Karpas-422 (cell line): ENCODE results near the gene NT5DC3. TPM values are rescaled to one million over a fixed set of nuclear protein-coding genes. Genes with fewer than 3 reads are reported as not detected.
A peak's percentile ranks its signal among the peaks of the same experiment; 100 is the strongest.

Experiments
- DNase-seq: peaks from one replicate; pipeline ENCODE4 v3.0.0-alpha.2; 2015
- H2AFZ ChIP-seq: fragments of 200-600 bp; sonication (generic); 2 replicates; pipeline ENCODE4 v1.6.1; 2014; ENCODE audit warnings: antibody characterized with exemption, low read length, mixed read lengths
- H3K27ac ChIP-seq: fragments of 200-600 bp; sonication (generic); 2 replicates; pipeline ENCODE4 v1.5.1; 2014; ENCODE audit warnings: mild to moderate bottlenecking, low read length, moderate library complexity
- H3K27me3 ChIP-seq: fragments of 200-600 bp; sonication (generic); 2 replicates; pipeline ENCODE4 v1.6.1; 2014; ENCODE audit warnings: low read length, mixed read lengths
- H3K36me3 ChIP-seq: fragments of 200-600 bp; sonication (generic); 2 replicates; pipeline ENCODE4 v1.6.1; 2014; ENCODE audit warnings: low read length, mixed read lengths; ENCODE audit not compliant: insufficient read depth
- H3K4me1 ChIP-seq: fragments of 200-600 bp; sonication (generic); 2 replicates; pipeline ENCODE4 v1.6.1; 2014; ENCODE audit warnings: mild to moderate bottlenecking, low read length, mixed read lengths
- H3K4me2 ChIP-seq: fragments of 200-600 bp; sonication (generic); 2 replicates; pipeline ENCODE4 v1.6.1; 2014; ENCODE audit warnings: low read length, low read depth, mild to moderate bottlenecking; ENCODE audit not compliant: poor library complexity, severe bottlenecking
- H3K4me3 ChIP-seq: fragments of 200-600 bp; sonication (generic); 2 replicates; pipeline ENCODE4 v1.5.1; 2014; ENCODE audit warnings: mild to moderate bottlenecking, antibody characterized with exemption, low read length, mixed read lengths
- H3K79me2 ChIP-seq: fragments of 200-600 bp; sonication (generic); 2 replicates; pipeline ENCODE4 v1.6.1; 2014; ENCODE audit warnings: mild to moderate bottlenecking, low read length, mixed read lengths
- H3K9ac ChIP-seq: fragments of 200-600 bp; sonication (generic); 2 replicates; pipeline ENCODE4 v1.6.0; 2014; ENCODE audit warnings: low read length
- H3K9me2 ChIP-seq: fragments of 200-600 bp; sonication (generic), shearing (Covaris generic); replicated peaks from 2 replicates; pipeline ENCODE4 v1.6.0; 2014; ENCODE audit warnings: mild to moderate bottlenecking, low read length, moderate library complexity; ENCODE audit not compliant: insufficient read depth
- H3K9me3 ChIP-seq: fragments of 300-700, 200-600 bp; sonication (generic); 2 replicates; pipeline ENCODE4 v1.6.1; 2014; ENCODE audit warnings: low read length, mixed read lengths
- H4K20me1 ChIP-seq: fragments of 200-600 bp; sonication (generic); 2 replicates; pipeline ENCODE4 v1.6.1; 2014; ENCODE audit warnings: mild to moderate bottlenecking, antibody characterized with exemption, low read length, low read depth; ENCODE audit not compliant: insufficient read depth
- total RNA-seq: library from RNA; depleted of rRNA; stranded (reverse); fragments of >200 nt; shearing (Covaris generic); gene quantifications from 2 replicates; pipeline ENCODE4 v1.2.3, GENCODE V29; 2014; ENCODE audit warnings: low replicate concordance

Gene NT5DC3
- total RNA-seq, 1 experiment from 2014 or later = 1.7 TPM

DNA sequence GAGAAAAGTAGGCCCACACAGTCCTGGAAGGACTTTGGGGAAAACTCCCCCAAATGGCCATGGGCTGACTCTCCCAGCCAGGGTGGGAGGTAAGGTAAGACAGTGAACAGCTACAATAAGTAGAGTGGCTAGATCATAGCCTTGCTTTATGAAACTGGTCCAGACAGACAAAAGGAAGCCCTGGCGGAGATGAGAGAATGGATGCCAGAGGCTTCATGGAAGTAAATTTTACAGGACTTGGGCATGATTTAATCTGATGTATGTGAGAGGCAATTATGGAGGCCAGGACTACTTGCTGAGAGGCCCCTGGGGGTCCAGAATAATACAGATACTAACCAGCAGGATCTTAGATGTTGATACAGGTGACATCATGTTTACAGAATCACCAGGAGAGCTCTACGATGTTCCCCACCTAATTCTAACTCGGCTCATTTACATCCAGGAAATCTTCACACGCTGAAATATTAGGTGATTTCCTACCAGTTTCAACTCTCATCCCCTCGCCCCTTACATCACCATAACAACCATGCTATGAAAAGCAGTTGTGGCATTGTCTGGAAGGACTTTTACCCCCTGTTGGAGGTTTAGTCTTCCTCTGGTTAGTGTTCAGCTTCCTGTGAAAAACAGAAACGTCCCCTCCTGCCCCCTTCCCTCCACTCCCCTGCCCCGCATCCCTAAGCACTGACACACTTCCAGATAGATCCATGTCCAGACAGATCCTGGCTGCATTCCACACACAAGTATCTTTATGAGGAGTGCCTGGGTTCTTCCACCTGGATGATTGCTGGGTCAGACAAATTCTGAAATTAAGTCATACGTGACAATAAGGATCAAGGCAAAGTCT is 39.5 kb upstream of the NT5DC3 start:
- no peaks in the 10 kb centered on the region for H3K27me3 ChIP-seq
- no peak overlapping the region for H3K4me2 ChIP-seq
- H3K9me3 ChIP-seq = no peaks in the 10 kb centered on the region
- no peak overlapping the region for H3K9ac ChIP-seq
- no peaks in the 10 kb centered on the region for H4K20me1 ChIP-seq
- no peaks in the 10 kb centered on the region for H3K79me2 ChIP-seq
- H3K4me3 ChIP-seq = no peak overlapping the region
- no peaks in the 10 kb centered on the region for H3K9me2 ChIP-seq
- H3K36me3 ChIP-seq = no peaks in the 10 kb centered on the region
- H2AFZ ChIP-seq = no peak overlapping the region
- H3K4me1 ChIP-seq = peaks cover 11% of the 10 kb centered on the region
- DNase-seq = no peak
- no peak overlapping the region for H3K27ac ChIP-seq

DNA sequence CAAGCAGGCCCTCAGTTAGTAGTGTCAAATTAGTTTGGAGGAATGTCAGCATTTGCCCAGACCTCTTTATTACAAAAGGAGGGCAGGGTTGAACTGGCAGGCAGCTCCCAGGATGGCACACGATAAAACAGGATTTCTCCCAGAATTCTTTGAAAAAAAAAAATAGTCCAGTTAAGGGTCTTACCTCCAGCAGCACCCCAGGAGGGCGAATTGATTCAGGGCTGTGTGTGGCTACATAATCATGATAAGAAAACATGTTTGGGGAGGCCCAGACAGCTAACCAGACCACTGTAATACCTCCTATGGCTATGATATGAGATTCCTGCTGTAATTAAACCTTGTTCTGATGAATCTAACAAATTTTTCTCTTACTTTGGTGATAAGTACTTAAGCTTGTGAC is 38.8 kb upstream of the NT5DC3 start:
- H3K36me3 ChIP-seq = no peaks in the 10 kb centered on the region
- no peaks in the 10 kb centered on the region for H3K27me3 ChIP-seq
- no peaks in the 10 kb centered on the region for H3K9me2 ChIP-seq
- no peaks in the 10 kb centered on the region for H3K9me3 ChIP-seq
- DNase-seq = no peak
- H4K20me1 ChIP-seq = no peaks in the 10 kb centered on the region
- no peak overlapping the region for H3K4me3 ChIP-seq
- no peak overlapping the region for H2AFZ ChIP-seq
- H3K9ac ChIP-seq = no peak overlapping the region
- H3K27ac ChIP-seq = no peak overlapping the region
- no peak overlapping the region for H3K4me2 ChIP-seq
- H3K79me2 ChIP-seq = no peaks in the 10 kb centered on the region
- peaks cover 11% of the 10 kb centered on the region for H3K4me1 ChIP-seq

DNA sequence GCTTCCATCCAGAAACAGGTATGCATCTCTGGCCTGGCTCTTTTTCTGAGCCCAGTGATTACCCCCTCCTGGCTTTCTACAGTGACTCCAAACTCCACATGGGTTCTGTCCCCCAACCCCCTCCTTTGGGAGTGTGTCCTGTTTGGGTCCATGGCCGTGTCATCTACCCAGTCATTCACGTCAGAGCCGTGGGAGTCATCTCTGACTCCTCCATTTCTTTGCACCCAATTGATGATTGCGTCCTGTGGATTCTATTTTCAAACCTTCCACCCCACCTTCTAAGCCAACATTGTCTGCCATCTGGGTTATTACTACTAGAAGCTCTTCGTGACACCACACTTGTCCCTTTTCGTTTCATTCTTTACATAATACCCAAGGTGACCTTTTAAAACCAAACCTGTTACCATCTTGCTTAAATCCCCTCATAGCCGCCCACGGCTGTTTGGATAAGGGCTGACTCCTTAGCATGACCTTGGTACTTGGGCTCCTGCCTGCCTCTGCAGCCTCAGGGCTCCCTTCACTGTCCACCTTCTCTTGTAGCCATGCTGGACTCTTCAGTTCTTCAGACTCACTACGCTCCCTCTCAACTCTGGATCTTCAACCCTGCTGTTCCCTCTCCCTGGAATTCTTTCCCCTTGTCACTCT is 38.1 kb upstream of the NT5DC3 start:
- no peaks in the 10 kb centered on the region for H4K20me1 ChIP-seq
- H3K9me3 ChIP-seq = no peaks in the 10 kb centered on the region
- H3K79me2 ChIP-seq = no peaks in the 10 kb centered on the region
- no peaks in the 10 kb centered on the region for H3K36me3 ChIP-seq
- H3K9ac ChIP-seq = no peak overlapping the region
- no peak overlapping the region for H2AFZ ChIP-seq
- H3K4me1 ChIP-seq = peaks cover 8% of the 10 kb centered on the region
- H3K27ac ChIP-seq = no peak overlapping the region
- DNase-seq = no peak
- no peaks in the 10 kb centered on the region for H3K27me3 ChIP-seq
- no peaks in the 10 kb centered on the region for H3K9me2 ChIP-seq
- H3K4me3 ChIP-seq = no peak overlapping the region
- no peak overlapping the region for H3K4me2 ChIP-seq

DNA sequence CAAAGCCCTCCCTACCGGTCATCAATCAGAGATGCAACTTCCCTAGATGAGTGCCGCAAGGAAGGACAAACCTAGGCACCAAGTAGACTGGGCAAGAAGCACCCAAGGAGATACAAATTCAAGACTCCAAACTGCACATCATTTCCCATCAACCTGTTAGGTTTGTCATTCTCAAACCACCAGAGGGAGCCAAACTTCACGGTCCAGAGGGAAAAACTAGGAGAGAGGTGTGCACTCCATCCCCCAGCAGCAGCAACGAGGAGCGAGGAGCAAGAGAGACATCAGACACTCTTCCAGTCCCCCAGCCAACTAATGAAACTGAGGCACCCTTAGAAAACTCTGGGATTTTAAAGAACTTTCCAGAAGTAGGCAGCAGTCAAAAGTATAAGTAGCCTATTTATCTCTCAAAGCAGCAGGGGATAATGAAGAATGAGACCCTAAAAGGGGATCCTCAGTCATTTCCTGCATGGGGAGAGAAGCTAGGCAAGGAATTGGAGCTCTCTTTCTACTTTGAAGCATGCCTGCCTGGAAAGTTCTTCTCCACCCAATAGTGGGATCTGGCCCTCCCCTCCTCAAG is 37.0 kb upstream of the NT5DC3 start:
- H3K4me3 ChIP-seq = no peak overlapping the region
- 0 out of 2 replicates have a peak overlapping the region, but pooled peaks have one; percentile 30 for H2AFZ ChIP-seq
- no peaks in the 10 kb centered on the region for H4K20me1 ChIP-seq
- DNase-seq = peak; percentile 87
- H3K79me2 ChIP-seq = no peaks in the 10 kb centered on the region
- H3K4me1 ChIP-seq = peaks cover 8% of the 10 kb centered on the region
- H3K4me2 ChIP-seq = no peak overlapping the region
- H3K36me3 ChIP-seq = no peaks in the 10 kb centered on the region
- no peaks in the 10 kb centered on the region for H3K9me2 ChIP-seq
- H3K9ac ChIP-seq = no peak overlapping the region
- no peaks in the 10 kb centered on the region for H3K27me3 ChIP-seq
- H3K27ac ChIP-seq = no peak overlapping the region
- no peaks in the 10 kb centered on the region for H3K9me3 ChIP-seq

DNA sequence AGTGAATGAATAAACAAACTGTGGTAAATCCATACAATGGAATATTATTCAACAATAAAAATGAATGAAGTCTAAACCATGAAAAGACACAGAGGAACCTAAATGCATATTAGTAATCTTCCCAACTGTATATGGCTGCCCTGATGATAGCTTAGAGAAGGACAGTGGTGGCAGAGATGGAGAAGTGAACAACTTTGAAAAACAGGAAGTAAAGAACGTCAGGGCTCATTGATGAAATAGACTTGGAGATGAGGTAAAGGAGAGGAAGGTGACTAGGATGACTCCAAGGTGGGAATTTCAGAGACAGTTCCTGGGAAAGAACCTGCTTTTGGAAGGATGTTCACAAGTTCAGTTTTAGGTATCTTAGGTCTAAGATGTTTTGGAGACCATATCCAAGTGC is 36.3 kb upstream of the NT5DC3 start:
- H3K36me3 ChIP-seq = no peaks in the 10 kb centered on the region
- H4K20me1 ChIP-seq = no peaks in the 10 kb centered on the region
- no peak overlapping the region for H3K9ac ChIP-seq
- no peaks in the 10 kb centered on the region for H3K9me3 ChIP-seq
- peaks cover 8% of the 10 kb centered on the region for H3K4me1 ChIP-seq
- H3K4me2 ChIP-seq = no peak overlapping the region
- no peak overlapping the region for H2AFZ ChIP-seq
- H3K27me3 ChIP-seq = no peaks in the 10 kb centered on the region
- H3K27ac ChIP-seq = no peak overlapping the region
- no peak for DNase-seq
- H3K9me2 ChIP-seq = no peaks in the 10 kb centered on the region
- H3K79me2 ChIP-seq = no peaks in the 10 kb centered on the region
- H3K4me3 ChIP-seq = no peak overlapping the region

DNA sequence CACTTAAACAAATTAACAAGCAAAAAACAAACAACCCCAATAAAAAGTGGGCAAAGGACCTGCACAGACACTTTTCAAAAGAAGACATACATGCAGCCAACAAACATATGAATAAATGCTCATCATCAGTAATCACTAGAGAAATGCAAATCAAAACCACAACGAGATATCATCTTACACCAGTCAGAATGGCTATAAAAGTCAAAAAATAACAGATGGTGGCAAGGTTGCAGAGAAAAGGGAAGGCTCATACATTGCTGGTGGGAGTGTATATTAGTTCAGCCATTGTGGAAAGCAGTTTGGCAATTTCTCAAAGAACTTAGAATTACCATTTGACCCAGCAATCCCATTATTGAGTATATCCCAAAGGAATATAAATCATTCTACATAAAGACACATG is 34.6 kb upstream of the NT5DC3 start:
- no peaks in the 10 kb centered on the region for H3K27me3 ChIP-seq
- peaks cover 3% of the 10 kb centered on the region for H3K4me1 ChIP-seq
- H3K27ac ChIP-seq = no peak overlapping the region
- H3K4me3 ChIP-seq = no peak overlapping the region
- no peaks in the 10 kb centered on the region for H3K36me3 ChIP-seq
- no peak for DNase-seq
- no peak overlapping the region for H2AFZ ChIP-seq
- H3K9me2 ChIP-seq = no peaks in the 10 kb centered on the region
- H3K79me2 ChIP-seq = no peaks in the 10 kb centered on the region
- H3K9ac ChIP-seq = no peak overlapping the region
- H4K20me1 ChIP-seq = no peaks in the 10 kb centered on the region
- no peaks in the 10 kb centered on the region for H3K9me3 ChIP-seq
- no peak overlapping the region for H3K4me2 ChIP-seq

DNA sequence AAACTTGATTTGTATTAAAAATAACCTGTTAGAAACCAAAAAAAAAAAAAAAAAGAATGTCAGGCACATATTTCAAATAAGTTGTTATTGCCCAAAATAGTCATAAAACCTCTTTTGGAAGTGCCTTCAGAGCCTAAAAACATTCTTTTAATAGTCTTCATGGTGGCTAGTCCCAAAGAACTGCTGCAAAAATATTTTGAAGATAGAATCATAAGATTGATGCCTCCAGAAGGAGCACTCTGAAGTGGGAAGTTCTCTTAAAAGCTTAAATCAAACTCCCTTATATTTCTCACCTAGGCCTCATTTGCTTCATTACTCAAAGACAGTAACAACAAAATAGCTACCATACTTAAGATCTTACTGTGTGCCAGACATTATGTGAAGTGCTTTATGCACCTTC is 27.2 kb upstream of the NT5DC3 start:
- H3K9ac ChIP-seq = no peak overlapping the region
- no peak overlapping the region for H2AFZ ChIP-seq
- H3K4me2 ChIP-seq = no peak overlapping the region
- H3K9me3 ChIP-seq = no peaks in the 10 kb centered on the region
- H3K4me3 ChIP-seq = no peak overlapping the region
- no peaks in the 10 kb centered on the region for H3K27me3 ChIP-seq
- H3K27ac ChIP-seq = no peak overlapping the region
- no peaks in the 10 kb centered on the region for H3K9me2 ChIP-seq
- no peaks in the 10 kb centered on the region for H4K20me1 ChIP-seq
- H3K4me1 ChIP-seq = no peaks in the 10 kb centered on the region
- no peaks in the 10 kb centered on the region for H3K79me2 ChIP-seq
- H3K36me3 ChIP-seq = no peaks in the 10 kb centered on the region
- DNase-seq = no peak

DNA sequence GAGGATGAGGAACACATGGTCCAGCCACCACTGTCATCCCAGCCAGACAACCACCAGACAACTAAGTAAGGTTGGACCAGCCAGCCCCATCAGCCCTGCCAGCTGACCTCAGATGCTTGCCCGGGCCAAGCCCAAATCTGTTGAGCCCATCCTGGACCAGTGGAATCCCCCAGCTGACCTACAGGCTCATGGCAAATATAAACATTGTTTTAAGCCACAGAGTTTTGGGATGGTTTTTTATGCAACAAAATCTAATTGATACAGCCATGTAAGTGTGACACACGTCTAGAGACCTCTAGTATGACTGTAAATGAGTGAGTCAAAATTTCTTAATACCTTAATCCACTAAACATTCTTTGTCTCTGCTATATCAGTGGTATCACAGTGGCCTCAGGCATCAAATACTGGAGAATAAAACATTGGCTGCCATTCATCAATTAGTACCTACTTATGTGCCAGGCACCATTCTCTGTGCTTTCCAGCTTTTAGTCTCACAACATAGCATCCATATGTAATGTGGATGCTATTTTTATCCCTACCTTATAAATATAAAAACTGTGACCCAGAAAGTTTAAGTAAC is 24.2 kb upstream of the NT5DC3 start:
- DNase-seq = no peak
- Histone ChIP-seq H2AFZ (no peak overlapping the region), H3K4me3 (no peak overlapping the region), H3K79me2 (no peaks in the 10 kb centered on the region), H3K27ac (no peak overlapping the region), H4K20me1 (no peaks in the 10 kb centered on the region), H3K9ac (no peak overlapping the region), H3K36me3 (no peaks in the 10 kb centered on the region), H3K4me2 (no peak overlapping the region), H3K4me1 (no peaks in the 10 kb centered on the region), H3K9me3 (no peaks in the 10 kb centered on the region), H3K27me3 (no peaks in the 10 kb centered on the region), H3K9me2 (no peaks in the 10 kb centered on the region)
